DMS53 treated with DMSO at 0.1 percent for 48 hours (cell line): ENCODE data around the gene NRCAM.
"Not testable (repeated sequence)": the region's sequence is repeated elsewhere in the genome, so short reads cannot be mapped to it uniquely, and the experiment has no call there.

Source experiments
- DNase-seq: peaks from one replicate; lab custom pipeline; 2025; ENCODE audit not compliant: unreplicated experiment; lab: John Stamatoyannopoulos, UW

The NRCAM gene

DNA sequence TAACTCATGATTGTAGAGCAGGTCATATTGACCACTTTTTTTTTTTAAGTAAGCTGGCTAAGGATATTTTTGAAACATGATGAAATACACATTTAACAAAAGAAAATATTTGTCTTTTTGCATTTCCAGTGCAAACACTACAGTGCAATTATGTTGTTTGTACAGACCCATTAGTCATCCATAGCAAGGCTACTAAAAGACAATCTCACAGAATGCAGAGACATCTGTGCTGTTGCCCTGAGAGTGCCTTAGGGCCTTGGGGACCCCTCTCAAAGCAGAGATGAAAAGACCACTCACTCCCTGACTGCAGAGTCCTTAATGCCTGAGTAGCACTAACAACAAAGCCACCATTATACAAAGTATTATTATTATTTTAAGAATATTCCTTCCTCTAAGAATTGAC, 104.5 kb downstream of the NRCAM start:
- peak; percentile 99 for DNase-seq

- DNase-seq, result no peak
These were observed 107.3 kb downstream of the NRCAM start for GRCh38 chr7:108348913-108349312.

GRCh38 chr7:108347616-108348015, 108.6 kb downstream of the NRCAM start:
- no peak for DNase-seq

GRCh38 chr7:108345710-108346336, 110.4 kb downstream of the NRCAM start:
- DNase-seq, result no peak

GRCh38 chr7:108340856-108341411, 115.3 kb downstream of the NRCAM start:
- no peak for DNase-seq

GRCh38 chr7:108340406-108340805, 115.8 kb downstream of the NRCAM start:
- DNase-seq, result not testable (repeated sequence)

- DNase-seq, result peak; percentile 87
These were observed 120.8 kb downstream of the NRCAM start for GRCh38 chr7:108335269-108335918.

DNA sequence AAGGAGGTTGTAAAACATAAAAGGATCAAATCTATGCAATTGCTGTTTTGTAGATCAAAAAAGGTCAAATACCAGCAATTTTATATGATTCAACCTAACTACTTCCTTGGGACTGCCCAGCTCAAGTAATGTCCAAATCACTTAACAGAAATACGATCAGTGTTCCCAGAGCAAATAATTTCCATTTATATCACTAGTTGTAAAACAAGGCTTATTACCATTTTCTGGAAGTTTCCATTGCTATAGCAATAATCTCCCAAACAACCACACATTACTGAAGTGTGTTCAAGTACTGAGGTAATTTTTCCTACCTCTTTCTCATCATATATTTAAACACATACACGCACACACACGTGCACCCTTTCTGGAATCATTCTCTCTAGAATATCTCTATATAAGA, 123.3 kb downstream of the NRCAM start:
- DNase-seq, result no peak

- DNase-seq, result no peak
These were observed 124.3 kb downstream of the NRCAM start for GRCh38 chr7:108331971-108332370.

GRCh38 chr7:108330227-108330626, 126.0 kb downstream of the NRCAM start:
- no peak for DNase-seq

DNA sequence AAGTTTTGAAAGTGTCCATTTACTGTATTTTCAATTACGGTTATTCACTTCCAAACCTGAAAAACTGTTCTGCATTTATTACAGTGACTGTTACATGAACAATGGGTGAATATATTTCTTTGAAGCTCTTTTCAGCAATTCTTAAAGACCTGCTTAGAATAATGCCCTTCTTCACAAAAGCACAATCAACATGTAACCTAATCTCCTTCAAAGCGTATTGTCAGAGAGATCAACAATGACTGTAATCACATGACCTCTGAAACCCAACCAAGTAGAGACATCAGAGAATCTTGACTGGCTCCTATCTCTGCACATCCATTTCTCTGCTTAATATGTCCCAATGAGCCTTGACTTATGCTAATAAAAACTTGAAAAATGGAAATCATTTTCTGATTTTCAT, 126.7 kb downstream of the NRCAM start:
- peak; percentile 61 for DNase-seq

DNA sequence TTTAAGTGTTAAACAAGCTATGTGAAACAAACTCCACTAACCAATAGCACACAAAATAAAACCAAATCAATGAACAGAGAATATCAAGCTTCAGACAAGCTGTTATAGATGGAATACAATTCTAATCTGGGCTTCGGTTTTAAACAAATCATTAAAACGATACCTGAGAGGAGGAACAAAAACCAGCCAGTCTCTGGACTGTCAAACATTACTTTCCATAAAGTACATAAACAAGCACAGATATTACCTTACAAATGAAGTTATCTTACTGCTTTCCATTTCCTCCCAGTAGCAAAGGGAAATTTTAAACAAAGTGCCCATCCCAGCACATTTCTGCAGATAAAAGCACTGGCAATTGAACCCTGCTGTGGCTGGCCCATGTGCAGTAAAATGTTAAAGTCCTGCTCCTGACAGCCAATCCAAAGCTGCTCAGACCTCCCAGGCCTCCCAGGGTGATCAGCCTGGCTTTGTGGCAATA, 128.0 kb downstream of the NRCAM start:
- DNase-seq, result no peak

GRCh38 chr7:108327353-108327752, 128.9 kb downstream of the NRCAM start:
- no peak for DNase-seq

GRCh38 chr7:108326938-108327337, 129.3 kb downstream of the NRCAM start:
- DNase-seq, result no peak

GRCh38 chr7:108324053-108325038, 131.9 kb downstream of the NRCAM start:
- DNase-seq, result no peak

- no peak for DNase-seq
These were observed 133.1 kb downstream of the NRCAM start for GRCh38 chr7:108322925-108323832.

- DNase-seq, result no peak
These were observed 134.2 kb downstream of the NRCAM start for GRCh38 chr7:108322046-108322445.

- no peak for DNase-seq
These were observed 134.9 kb downstream of the NRCAM start for GRCh38 chr7:108321359-108321758.

DNA sequence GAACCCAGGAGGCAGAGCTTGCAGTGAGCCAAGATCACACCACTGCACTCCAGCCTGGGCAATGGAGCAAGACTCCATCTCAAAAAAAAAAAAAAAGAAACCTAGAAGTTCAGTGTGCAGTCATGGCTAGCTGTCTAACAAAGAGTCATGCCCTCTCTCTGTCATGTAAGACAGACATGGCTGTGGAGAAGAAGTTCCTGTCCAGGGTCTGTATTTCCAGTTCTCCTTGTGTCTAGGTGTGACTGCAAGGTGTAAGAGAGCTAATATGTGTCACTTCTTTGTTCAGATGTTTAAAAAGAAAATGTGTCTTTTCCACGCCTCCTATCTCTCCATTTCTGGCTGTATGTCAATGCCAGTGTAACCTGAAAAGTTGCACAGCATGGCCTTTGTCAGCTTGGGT, 139.5 kb downstream of the NRCAM start:
- DNase-seq, result no peak

DNA sequence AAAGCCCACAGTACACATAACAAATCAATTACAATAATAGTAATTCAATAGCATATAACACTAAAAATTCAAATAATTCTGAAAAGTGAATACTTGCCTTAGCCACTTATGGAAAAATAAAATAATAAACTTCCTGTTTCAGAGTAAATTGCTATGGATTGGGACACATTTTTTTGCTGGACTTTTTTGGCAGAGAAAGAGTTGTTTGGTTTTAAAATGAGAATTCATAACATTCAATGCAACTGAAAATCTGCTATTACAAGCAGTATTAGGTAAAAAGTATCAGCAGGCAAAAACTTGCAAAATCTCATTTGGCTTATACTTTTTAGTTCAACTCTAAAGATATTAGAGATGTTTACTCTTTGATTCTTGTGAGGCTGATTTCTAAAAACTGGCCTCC, 141.7 kb downstream of the NRCAM start:
- no peak for DNase-seq
